Breast epithelium (tissue), 4 donors: Measurements from ENCODE around the gene DLX2. TPM values are rescaled to one million over a fixed set of nuclear protein-coding genes. Genes with fewer than 3 reads are reported as not detected.
"Not testable (repeated sequence)": the region's sequence is repeated elsewhere in the genome, so short reads cannot be mapped to it uniquely, and the experiment has no call there.

ENCODE experiments used
- DNase-seq, 2 donors: peaks; one replicate each; pipeline ENCODE4 v3.0.0-alpha.2; 2019; ENCODE audit warnings: low spot score in 2 of 2
- H3K27ac ChIP-seq, 2 donors: fragments of 200-600 bp; sonication (generic) in 1 of 2; one replicate each; pipeline ENCODE4 v1.5.1; 2016 to 2019; ENCODE audit warnings: mild to moderate bottlenecking in 1 of 2
- H3K27me3 ChIP-seq, 2 donors: fragments of 200-600 bp; sonication (generic) in 1 of 2; one replicate each; pipeline versions ENCODE4 v1.5.1 to v1.6.0; 2017 to 2019; ENCODE audit warnings: control low read depth in 1 of 2, mild to moderate bottlenecking in 1 of 2
- H3K36me3 ChIP-seq: fragments of 200-600 bp; one replicate; pipeline ENCODE4 v1.5.1; 2019
- H3K4me1 ChIP-seq, 2 donors: fragments of 200-600 bp; sonication (generic); one replicate each; pipeline ENCODE4 v1.5.1; 2016 to 2019; ENCODE audit warnings: control low read depth in 1 of 2
- H3K4me3 ChIP-seq, 3 donors: fragments of 200-600 bp; sonication (generic); 1 replicate in 2 of 3; 2 replicates in 1 of 3; pipeline ENCODE4 v1.5.1; 2016 to 2019; ENCODE audit warnings: mild to moderate bottlenecking in 3 of 3, moderate library complexity in 2 of 3
- H3K9me3 ChIP-seq, 2 donors: fragments of 200-600 bp; sonication (generic) in 1 of 2; one replicate each; pipeline ENCODE4 v1.5.1; 2016 to 2019; ENCODE audit warnings: control low read depth in 1 of 2
- CTCF ChIP-seq, 3 donors: fragments of 450-650 bp; IDR thresholded peaks; one replicate each; pipeline ENCODE4 v1.5.1; 2016 to 2017; ENCODE audit warnings: antibody characterized with exemption in 3 of 3, mild to moderate bottlenecking in 3 of 3, moderate library complexity in 3 of 3
- POLR2A ChIP-seq: fragments of 450-650 bp; IDR thresholded peaks from one replicate; pipeline ENCODE4 v1.6.1; 2016; ENCODE audit warnings: antibody characterized with exemption, mild to moderate bottlenecking, moderate library complexity
- POLR2AphosphoS5 ChIP-seq, 3 donors: sonication (generic); formaldehyde crosslinking; IDR thresholded peaks; one replicate each; pipeline ENCODE4 v1.6.1; 2017; ENCODE audit warnings: antibody characterized with exemption in 3 of 3
- intact Hi-C: fragments of 100-400 bp; cut with DNase I; formaldehyde crosslinking; loops from one replicate; pipeline ENCODE4 v1.15.1; 2023; ENCODE audit warnings: low total_unique reads
- total RNA-seq, 3 donors: library from RNA; depleted of rRNA; stranded (reverse); fragments of >200 nt; gene quantifications; one replicate each; pipeline ENCODE4 v1.1.0, GENCODE V29; 2016

DLX2 gene
- total RNA-seq: under 1 TPM in 1 of 3 donors, not detected in 2; 0.44 TPM

DNA sequence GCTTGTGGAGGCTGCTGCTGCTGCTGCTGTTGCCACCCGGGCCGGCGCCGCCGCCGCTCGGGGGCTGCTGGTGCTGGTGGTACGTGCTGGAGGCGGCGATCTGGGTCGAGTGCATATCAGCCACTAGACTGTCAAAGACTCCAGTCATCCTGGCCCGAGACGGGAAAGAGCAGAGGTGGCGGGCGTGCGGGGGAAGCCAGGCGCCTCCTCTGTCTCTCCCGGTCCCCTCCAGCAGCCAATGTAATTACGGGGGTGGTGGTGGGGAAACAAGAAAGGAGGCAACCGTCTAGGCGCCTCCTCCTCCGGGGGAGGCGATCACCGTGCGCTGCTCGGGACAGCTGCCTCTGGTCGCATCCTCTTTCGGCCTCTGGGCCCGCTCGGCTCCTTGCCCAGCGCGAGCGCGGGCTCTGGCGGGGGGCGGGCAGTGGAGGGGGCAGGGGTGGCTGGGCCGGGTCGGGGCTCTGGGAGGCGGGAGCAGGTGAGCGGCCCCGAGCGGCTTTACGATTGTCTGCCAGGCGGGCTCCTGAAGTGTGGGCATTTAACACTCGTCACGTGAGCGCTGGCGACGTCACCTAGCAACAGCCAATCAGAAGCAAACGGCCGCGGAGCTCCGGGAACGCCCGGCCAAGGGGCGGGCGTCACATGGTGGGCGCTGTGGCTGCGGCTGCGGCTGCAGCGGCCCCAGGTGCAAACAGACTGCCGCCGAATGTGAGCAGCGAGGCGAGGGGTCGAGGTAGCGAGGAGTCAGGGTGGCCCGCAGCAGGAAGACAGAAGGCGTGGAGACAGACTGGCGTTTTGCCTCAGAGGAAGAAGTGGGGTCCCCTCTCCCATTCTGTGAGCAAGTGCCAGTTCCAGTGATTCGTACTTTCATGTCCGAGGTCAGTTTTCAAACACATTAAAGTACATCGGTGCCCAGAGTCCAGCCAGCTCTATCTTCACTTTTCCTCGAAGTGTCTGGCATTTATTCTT lies at the start of gene DLX2:
DLX2 (minus strand) TSS at position 510 of the 969 bp plus-strand sequence; CDS start at position 148, 362 bp downstream.
- Histone ChIP-seq H3K4me3 (peak within 1 kb of the TSS; percentile 44 to 71 (median 57)), H3K9me3 (no peaks in the 10 kb centered on the region), H3K36me3 (no peaks in the 10 kb centered on the region), H3K4me1 (peaks cover 9 to 17% of the 10 kb centered on the region in 2 donors), H3K27ac (no peak within 1 kb of the TSS), H3K27me3 (peaks cover 29 to 99% of the 10 kb centered on the region in 2 donors)
- TF ChIP-seq POLR2A: no peak
- no peak for TF ChIP-seq CTCF (IDR thresholded peaks at IDR 0.05)
- TF ChIP-seq POLR2AphosphoS5 (IDR thresholded peaks at IDR 0.05): no peak
- intact Hi-C loops: no loop called here
- DNase-seq: peak in 1 of 2 donors; percentile 50

DNA sequence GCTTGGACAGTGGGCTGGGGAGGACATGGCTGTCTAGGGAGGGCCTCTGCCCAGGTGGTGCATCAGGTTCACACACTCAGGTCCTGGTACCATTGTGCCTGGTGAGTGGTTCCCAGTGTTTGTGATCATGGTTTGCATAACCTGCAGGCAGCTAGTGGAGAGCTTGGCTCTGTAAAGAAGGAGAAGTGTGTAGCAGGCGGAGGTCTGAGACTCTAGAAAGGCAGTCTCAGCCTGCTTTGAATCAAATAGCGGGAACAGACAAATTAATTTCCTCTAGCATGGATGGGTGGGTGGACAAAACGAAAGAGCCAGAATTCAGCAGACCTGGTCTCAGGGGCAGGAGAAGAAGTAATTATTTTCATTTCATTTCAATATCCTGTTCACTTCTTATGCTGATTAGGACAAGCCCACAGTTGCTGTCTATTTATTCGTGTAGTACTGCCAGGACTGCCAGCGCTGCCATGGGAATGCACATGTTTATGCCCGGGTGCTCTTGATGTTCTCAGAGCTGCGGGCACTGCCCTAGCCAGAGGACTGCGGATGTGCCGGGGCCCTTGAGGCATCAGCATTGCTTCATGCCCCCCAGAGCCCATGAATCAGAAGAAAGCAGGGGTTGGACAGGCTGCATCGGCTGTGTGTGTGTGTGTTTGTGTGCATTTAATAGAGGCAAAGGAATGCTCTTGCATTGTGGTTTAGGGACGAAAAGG lies 45.4 kb upstream of the DLX2 start:
- Histone ChIP-seq H3K36me3 (no peaks in the 10 kb centered on the region), H3K4me1 (no peaks in the 10 kb centered on the region), H3K9me3 (no peaks in the 10 kb centered on the region), H3K4me3 (peak overlapping the region in 2 of 3 donors; percentile 33 to 56), H3K27me3 (no peaks in the 10 kb centered on the region), H3K27ac (no peak overlapping the region)
- DNase-seq: no peak
- TF ChIP-seq POLR2A (no peak), CTCF (IDR thresholded peaks at IDR 0.05) (no peak), POLR2AphosphoS5 (IDR thresholded peaks at IDR 0.05) (no peak)
- intact Hi-C loops: no loop called here

GRCh38 chr2:172143817-172144216 lies 41.1 kb upstream of the DLX2 start:
- no peaks in the 10 kb centered on the region for H3K4me1 ChIP-seq
- no peak overlapping the region for H3K27ac ChIP-seq
- TF ChIP-seq POLR2A (no peak), CTCF (IDR thresholded peaks at IDR 0.05) (no peak), POLR2AphosphoS5 (IDR thresholded peaks at IDR 0.05) (no peak)
- H3K4me3 ChIP-seq: no peak overlapping the region
- peaks cover 0 to 6% of the 10 kb centered on the region in 2 donors for H3K9me3 ChIP-seq
- DNase-seq: no peak
- intact Hi-C loops: no loop called here
- no peaks in the 10 kb centered on the region for H3K36me3 ChIP-seq
- no peaks in the 10 kb centered on the region for H3K27me3 ChIP-seq

- H3K9me3 ChIP-seq, DNase-seq, H3K4me3 ChIP-seq, H3K36me3 ChIP-seq, H3K27ac ChIP-seq, H3K4me1 ChIP-seq, H3K27me3 ChIP-seq, intact Hi-C loops: not testable (repeated sequence)
Measured at GRCh38 chr2:172138727-172139126, 36.0 kb upstream of the DLX2 start.

- no peaks in the 10 kb centered on the region for H3K36me3 ChIP-seq
- no peak for DNase-seq
Measured at GRCh38 chr2:172137943-172138342, 35.2 kb upstream of the DLX2 start.

More at GRCh38 chr2:172137943-172138342, 35.2 kb upstream of the DLX2 start:
- TF ChIP-seq CTCF (IDR thresholded peaks at IDR 0.05) (no peak), POLR2AphosphoS5 (IDR thresholded peaks at IDR 0.05) (no peak), POLR2A (no peak)
- Histone ChIP-seq H3K4me3 (no peak overlapping the region), H3K27me3 (no peaks in the 10 kb centered on the region), H3K4me1 (no peaks in the 10 kb centered on the region), H3K27ac (no peak overlapping the region), H3K9me3 (peaks cover 0 to 6% of the 10 kb centered on the region in 2 donors)
- intact Hi-C loops: no loop called here
